NT2/D1 (cell line): ENCODE data around the gene RFX8.

Source experiments
- SUZ12 ChIP-seq: IDR thresholded peaks from 2 replicates; pipeline ENCODE4 v1.6.1; 2011; ENCODE audit not compliant: insufficient read length, insufficient read depth; ENCODE audit errors: extremely low read depth
- YY1 ChIP-seq: IDR thresholded peaks from 2 replicates; pipeline ENCODE4 v1.6.1; 2011; ENCODE audit not compliant: insufficient read length, insufficient read depth
- ZNF274 ChIP-seq: IDR thresholded peaks from 2 replicates; pipeline ENCODE4 v1.6.1; 2011; ENCODE audit warnings: mild to moderate bottlenecking, low read depth, low read length

GRCh38 chr2:101388232-101388631 is 86.7 kb downstream of the RFX8 start:
- TF ChIP-seq YY1 (no peak), SUZ12 (no peak), ZNF274 (no peak)
